GM12875 (cell line): ENCODE data around the gene RUNDC3A.
A peak's percentile ranks its signal among the peaks of the same experiment; 100 is the strongest.

Experiments
- H3K4me3 ChIP-seq: one replicate; pipeline ENCODE4 v1.5.1; 2011; ENCODE audit warnings: low read depth, low read length, control low read depth
- CTCF ChIP-seq: IDR thresholded peaks from 2 replicates; pipeline ENCODE4 v1.5.1; 2011; ENCODE audit warnings: low read depth, mild to moderate bottlenecking, control low read depth, inconsistent platforms, low read length, moderate library complexity, borderline replicate concordance; ENCODE audit not compliant: insufficient read depth

Gene RUNDC3A

DNA sequence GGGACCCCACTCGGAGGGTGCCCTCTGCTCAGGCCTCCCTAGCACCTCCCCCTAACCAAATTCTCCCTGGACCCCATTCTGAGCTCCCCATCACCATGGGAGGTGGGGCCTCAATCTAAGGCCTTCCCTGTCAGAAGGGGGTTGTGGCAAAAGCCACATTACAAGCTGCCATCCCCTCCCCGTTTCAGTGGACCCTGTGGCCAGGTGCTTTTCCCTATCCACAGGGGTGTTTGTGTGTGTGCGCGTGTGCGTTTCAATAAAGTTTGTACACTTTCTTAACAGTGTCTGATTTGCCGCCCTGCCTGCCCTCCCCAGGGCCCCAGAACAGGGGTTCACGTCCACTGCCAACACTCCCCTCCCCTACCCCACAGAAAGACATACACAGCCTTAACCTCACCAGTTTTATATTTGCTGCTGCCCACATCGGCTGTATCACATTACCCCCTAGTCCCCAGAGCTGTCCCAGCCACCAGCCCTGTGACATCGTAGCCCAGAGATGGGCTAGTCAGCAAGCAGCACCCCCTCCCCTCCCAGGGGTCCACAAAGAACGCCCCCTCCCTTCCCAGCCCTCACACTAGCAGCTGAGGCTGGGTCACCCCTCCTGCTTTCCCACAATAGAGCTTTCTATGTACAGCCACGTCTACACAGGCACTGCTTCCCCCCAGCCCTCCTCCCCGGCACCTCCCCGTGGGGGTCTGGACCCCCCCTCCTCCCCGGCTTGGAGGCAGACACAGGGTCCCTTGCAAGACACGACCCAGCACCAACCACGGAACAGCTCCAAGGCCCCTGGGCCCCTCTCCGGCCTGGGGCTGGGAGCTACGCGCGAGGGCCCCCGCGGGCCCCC, 44.6 kb downstream of the RUNDC3A start:
- H3K4me3 ChIP-seq: no peak overlapping the region
- TF ChIP-seq CTCF: no peak

DNA sequence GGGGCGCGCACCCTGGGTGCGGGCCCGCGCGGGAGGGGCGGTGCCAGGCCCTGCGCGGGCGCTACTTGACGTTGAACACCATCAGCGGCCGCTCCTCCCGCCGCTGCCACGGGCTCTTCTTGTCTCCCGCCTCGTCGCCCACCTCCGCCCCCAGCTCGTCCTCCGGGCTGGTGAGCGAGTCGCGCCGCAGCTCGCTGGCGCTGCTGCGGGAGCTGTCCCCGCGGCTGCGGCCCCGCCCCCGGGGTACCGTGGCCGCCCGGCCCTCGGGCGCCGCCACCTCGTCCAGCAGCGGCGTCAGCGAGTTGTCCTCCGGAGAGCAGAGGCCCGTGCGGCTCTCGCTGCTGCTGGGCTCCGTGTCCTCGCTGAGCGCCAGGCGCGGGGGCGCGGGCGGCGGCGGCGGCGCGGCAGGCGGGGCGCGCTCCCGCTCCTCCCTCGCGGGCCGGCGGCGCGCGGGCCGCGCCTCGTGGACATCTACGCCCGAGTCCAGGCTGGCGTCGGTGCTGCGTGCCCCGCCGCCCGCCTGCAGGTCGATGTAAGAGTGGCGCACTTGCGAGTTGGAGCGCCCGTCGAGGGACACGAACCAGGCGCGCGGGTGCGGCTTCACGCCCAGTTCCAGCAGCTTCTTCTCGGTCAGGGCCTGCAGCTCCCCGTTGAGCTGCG, 45.4 kb downstream of the RUNDC3A start:
- H3K4me3 ChIP-seq: peak overlapping the region; percentile 36

DNA sequence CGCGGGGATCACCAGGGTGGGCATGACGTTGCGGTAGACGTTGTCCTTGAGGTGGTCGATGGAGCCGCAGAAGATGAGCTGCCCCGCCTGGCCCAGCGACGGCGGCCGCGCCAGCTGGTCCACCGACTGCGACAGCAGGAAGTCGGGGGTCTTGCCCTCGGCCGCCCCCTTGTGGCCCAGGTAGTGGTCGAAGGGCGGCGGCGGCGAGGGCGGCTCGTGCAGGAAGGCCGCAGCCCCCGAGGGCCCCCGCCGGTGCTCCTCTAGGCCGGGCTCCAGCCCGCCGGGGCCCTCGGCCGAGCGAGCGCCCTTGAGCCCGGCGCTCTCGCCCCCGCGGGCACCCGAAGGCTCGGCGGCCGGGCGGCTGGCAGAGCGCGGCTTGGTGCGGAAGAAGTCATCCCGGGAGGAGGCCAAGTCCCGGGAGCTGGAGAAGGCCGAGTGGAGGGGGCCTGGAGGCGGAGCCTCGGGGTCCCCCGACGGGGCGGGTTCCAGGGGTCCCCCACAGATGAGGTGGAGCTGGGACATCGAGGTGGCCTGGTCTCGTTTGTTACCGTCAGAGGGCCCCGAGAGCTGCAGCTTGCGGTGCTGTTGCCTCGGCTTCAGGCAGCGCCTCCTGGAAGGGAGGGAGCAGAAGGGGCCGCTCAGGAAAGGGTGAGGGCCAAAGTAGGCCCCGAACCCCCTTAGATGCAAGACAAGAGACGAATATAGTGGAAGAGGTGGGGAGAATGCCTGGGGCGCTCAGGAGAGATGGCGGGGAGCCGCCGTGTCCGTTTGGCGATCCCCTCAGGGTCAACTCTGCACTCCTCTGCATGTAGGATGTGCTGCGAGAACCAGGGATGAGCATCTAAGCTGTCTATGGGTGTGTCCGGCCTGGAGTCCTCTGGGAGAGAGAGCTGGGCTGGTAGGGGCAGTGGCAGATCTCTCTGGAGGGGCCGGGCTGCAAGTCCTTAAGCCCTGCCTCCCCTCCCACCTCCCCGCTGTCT, 46.5 kb downstream of the RUNDC3A start:
- no peak overlapping the region for H3K4me3 ChIP-seq
- peak; percentile 67 for TF ChIP-seq CTCF

More for the DNA sequence above, 45.4 kb downstream of the RUNDC3A start:
- no peak for TF ChIP-seq CTCF

- no peak for TF ChIP-seq CTCF
- H3K4me3 ChIP-seq: no peak overlapping the region
These were observed 47.3 kb downstream of the RUNDC3A start for GRCh38 chr17:44355642-44356099.

GRCh38 chr17:44356241-44356640, 47.8 kb downstream of the RUNDC3A start:
- no peak overlapping the region for H3K4me3 ChIP-seq
- TF ChIP-seq CTCF: no peak

GRCh38 chr17:44358066-44358465, 49.7 kb downstream of the RUNDC3A start:
- H3K4me3 ChIP-seq: no peak overlapping the region
- TF ChIP-seq CTCF: no peak
